Measurements from ENCODE around the gene HSPH1. TPM values are rescaled to one million over a fixed set of nuclear protein-coding genes. Genes with fewer than 3 reads are reported as not detected.
"Not testable (repeated sequence)": the region's sequence is repeated elsewhere in the genome, so short reads cannot be mapped to it uniquely, and the experiment has no call there.

HSPH1 gene
- total RNA-seq, 3 donors from 2014 or later = 36.3 to 109 (median 53.1) TPM

DNA sequence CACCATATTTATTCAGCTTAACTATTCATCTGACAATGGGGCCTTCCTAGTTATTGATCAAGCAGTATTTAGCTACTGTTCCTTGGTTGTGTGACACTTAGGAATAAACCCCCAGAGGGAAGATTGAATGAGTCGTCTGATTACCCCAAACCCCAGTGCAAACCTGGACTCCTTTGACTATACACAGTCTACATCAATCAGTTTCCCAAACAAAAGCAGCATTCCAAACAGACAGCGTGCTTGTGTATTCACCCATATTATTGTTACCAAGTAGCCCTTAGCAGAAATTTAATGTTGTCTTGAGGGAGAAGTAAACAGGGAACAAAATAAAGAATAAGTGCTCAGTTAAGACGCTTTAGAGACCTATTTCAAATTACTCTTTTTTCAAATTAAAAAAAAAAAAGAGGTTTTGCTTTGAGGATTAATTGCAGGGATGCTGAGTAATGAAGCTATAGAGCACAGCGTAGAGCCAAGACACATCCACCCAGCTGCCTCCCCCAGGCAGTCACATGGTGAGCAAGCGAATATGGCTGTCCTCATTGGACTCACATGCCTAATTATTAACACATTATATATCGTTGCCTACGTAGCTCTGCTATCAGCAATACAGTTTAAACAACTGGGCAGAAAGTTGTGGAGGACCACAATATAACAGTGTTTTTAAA, 23.4 kb upstream of the HSPH1 start:
- intact Hi-C loops (cut with DNase I; ENCODE audit: low total_unique reads) = no loop called here
- TF ChIP-seq POLR2AphosphoS5 (IDR thresholded peaks at IDR 0.05) (no peak), POLR2A (IDR thresholded peaks at IDR 0.05) (no peak)
- TF ChIP-seq, protein P1, sequence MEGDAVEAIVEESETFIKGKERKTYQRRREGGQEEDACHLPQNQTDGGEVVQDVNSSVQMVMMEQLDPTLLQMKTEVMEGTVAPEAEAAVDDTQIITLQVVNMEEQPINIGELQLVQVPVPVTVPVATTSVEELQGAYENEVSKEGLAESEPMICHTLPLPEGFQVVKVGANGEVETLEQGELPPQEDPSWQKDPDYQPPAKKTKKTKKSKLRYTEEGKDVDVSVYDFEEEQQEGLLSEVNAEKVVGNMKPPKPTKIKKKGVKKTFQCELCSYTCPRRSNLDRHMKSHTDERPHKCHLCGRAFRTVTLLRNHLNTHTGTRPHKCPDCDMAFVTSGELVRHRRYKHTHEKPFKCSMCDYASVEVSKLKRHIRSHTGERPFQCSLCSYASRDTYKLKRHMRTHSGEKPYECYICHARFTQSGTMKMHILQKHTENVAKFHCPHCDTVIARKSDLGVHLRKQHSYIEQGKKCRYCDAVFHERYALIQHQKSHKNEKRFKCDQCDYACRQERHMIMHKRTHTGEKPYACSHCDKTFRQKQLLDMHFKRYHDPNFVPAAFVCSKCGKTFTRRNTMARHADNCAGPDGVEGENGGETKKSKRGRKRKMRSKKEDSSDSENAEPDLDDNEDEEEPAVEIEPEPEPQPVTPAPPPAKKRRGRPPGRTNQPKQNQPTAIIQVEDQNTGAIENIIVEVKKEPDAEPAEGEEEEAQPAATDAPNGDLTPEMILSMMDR (IDR thresholded peaks at IDR 0.05) = no peak
- no peak for DNase-seq (ENCODE audit: low spot score in 2 of 2)
- Histone ChIP-seq H3K27ac (no peak overlapping the region), H3K4me3 (no peak overlapping the region), H3K27me3 (no peaks in the 10 kb centered on the region), H3K4me1 (no peaks in the 10 kb centered on the region), H3K9me3 (no peaks in the 10 kb centered on the region), H3K36me3 (no peaks in the 10 kb centered on the region)

DNA sequence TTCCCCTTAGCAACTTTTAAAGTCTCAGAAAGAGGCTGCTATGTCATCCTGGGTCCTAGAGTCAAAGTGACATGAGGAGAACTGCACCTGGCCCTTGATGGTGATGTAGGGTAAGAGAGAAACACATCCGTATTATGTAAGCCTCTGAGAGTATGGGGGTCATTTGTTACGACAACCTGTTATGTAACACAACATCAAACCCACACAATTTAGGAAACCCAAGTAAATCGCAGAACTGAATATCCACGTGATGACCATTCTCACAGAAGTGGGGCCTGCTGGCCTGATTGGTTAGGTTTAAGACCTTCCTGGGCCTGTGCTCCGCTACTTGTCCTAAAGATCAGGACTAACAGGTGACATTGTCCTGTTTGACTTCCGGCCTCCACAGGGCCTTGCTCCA, 22.7 kb upstream of the HSPH1 start:
- Histone ChIP-seq H3K4me1 (no peaks in the 10 kb centered on the region), H3K27ac (no peak overlapping the region), H3K4me3 (no peak overlapping the region), H3K36me3 (no peaks in the 10 kb centered on the region), H3K27me3 (no peaks in the 10 kb centered on the region), H3K9me3 (no peaks in the 10 kb centered on the region)
- intact Hi-C loops (cut with DNase I; ENCODE audit: low total_unique reads) = no loop called here
- TF ChIP-seq, protein P1 (IDR thresholded peaks at IDR 0.05) = no peak
- no peak for TF ChIP-seq POLR2A (IDR thresholded peaks at IDR 0.05)
- no peak for TF ChIP-seq POLR2AphosphoS5 (IDR thresholded peaks at IDR 0.05)
- no peak for DNase-seq (ENCODE audit: low spot score in 2 of 2)

DNA sequence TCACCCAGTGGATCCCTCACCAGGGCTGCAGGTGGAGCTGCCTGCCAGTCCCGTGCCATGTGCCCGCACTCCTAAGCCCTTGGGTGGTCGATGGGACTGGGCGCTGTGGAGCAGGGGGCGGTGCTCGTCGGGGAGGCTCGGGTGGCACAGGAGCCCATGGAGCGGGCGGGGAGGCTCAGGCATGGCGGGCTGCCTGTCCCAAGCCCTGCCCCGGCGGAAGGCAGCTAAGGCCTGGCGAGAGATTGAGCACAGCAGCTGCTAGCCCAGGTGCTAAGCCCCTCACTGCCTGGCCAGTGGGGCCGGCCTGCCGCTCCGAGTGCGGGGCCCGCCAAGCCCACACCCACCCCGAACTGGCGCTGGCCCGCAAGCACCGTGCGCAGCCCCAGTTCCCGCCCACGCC, 21.3 kb upstream of the HSPH1 start:
- intact Hi-C loops (cut with DNase I; ENCODE audit: low total_unique reads) = no loop called here
- Histone ChIP-seq H3K4me3 (no peak overlapping the region), H3K4me1 (no peaks in the 10 kb centered on the region), H3K27ac (no peak overlapping the region), H3K9me3 (no peaks in the 10 kb centered on the region), H3K36me3 (no peaks in the 10 kb centered on the region), H3K27me3 (no peaks in the 10 kb centered on the region)
- no peak for DNase-seq (ENCODE audit: low spot score in 2 of 2)
- no peak for TF ChIP-seq POLR2A (IDR thresholded peaks at IDR 0.05)
- TF ChIP-seq, protein P1 (IDR thresholded peaks at IDR 0.05) = no peak
- TF ChIP-seq POLR2AphosphoS5 (IDR thresholded peaks at IDR 0.05) = no peak

DNA sequence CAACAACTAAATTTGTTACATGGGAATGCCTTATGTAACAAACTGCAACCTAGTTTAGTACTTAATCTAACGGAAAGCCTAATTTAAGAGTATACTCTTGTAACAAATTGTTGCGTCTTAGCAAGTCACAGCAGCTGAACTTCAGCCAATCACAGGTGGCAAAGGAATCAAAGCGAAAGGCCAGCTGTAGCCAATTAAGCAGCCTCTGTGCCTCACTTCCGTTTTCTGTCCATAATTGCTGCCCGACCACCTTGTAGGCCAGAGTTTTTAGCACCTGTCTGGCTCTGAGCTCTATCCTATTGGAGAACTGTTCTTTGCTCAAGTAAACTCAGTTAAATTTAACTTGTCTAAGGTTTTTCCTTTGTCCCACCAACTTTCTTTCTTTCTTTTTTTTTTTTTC, 18.1 kb upstream of the HSPH1 start:
- no peaks in the 10 kb centered on the region for H3K4me1 ChIP-seq
- intact Hi-C loops (cut with DNase I; ENCODE audit: low total_unique reads) = no loop called here
- DNase-seq (ENCODE audit: low spot score in 2 of 2) = no peak
- no peak overlapping the region for H3K4me3 ChIP-seq
- H3K9me3 ChIP-seq = no peaks in the 10 kb centered on the region
- TF ChIP-seq POLR2AphosphoS5 (IDR thresholded peaks at IDR 0.05) (no peak), POLR2A (IDR thresholded peaks at IDR 0.05) (no peak)
- TF ChIP-seq, protein P1 (IDR thresholded peaks at IDR 0.05) = no peak
- H3K27me3 ChIP-seq = no peaks in the 10 kb centered on the region
- no peaks in the 10 kb centered on the region for H3K36me3 ChIP-seq
- H3K27ac ChIP-seq = no peak overlapping the region

DNA sequence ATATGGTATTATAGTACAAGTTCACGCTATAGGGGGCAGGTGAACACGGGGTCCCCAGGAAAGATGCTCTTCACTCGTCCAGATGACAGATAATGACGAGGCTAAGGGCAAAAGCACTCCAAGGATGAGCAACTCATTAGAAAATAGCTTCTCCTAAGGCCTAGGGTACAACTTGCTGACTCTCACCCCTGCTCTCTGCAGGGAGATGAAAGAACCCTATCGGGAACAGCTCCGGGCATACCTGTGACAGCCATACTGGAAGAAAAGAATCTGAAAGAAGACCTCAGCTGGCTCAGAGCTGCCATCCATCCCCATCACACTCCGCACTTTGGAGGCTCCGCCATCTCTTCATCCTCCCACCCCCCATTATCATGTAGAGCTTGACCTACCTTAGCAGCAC, 17.5 kb upstream of the HSPH1 start:
- intact Hi-C loops (cut with DNase I; ENCODE audit: low total_unique reads) = no loop called here
- no peak for DNase-seq (ENCODE audit: low spot score in 2 of 2)
- TF ChIP-seq POLR2A (IDR thresholded peaks at IDR 0.05) (no peak), POLR2AphosphoS5 (IDR thresholded peaks at IDR 0.05) (no peak)
- TF ChIP-seq, protein P1 (IDR thresholded peaks at IDR 0.05) = no peak
- no peaks in the 10 kb centered on the region for H3K27me3 ChIP-seq
- H3K36me3 ChIP-seq = no peaks in the 10 kb centered on the region
- no peaks in the 10 kb centered on the region for H3K4me1 ChIP-seq
- no peak overlapping the region for H3K27ac ChIP-seq
- no peak overlapping the region for H3K4me3 ChIP-seq
- no peaks in the 10 kb centered on the region for H3K9me3 ChIP-seq

DNA sequence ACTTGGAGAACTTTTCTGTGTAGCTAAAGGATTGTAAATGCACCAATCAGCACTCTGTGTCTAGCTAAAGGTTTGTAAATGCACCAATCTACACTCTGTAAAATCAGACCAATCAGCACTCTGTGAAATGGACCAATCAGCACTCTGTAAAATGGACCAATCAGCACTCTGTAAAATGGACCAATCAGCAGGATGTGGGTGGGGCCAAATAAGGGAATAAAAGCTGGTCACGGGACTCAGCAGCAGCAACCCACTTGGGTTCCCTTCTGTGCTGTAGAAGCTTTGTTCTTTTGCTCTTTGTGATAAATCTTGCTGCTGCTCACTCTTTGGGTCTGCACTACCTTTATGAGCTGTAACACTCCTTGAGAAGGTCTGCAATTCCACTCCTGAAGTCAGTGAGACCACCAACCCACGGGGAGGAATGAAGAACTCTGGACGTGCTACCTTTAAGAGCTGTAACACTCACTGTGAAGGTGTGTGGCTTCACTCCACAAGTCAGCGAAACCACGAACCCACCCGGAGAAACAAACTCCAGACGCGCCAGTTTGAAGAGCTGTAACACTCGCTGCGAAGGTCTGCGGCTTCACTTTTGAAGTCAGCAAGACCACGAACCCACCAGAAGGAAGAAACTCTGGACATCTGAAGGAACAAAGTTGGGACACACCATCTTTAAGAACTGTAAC, 16.2 kb upstream of the HSPH1 start:
- intact Hi-C loops (cut with DNase I; ENCODE audit: low total_unique reads); H3K4me1 ChIP-seq; DNase-seq (ENCODE audit: low spot score in 2 of 2); H3K9me3 ChIP-seq; H3K36me3 ChIP-seq; H3K27me3 ChIP-seq; H3K27ac ChIP-seq; H3K4me3 ChIP-seq: not testable (repeated sequence)

Measured in breast epithelium (tissue), 4 donors.